Activated CD8-positive, alpha-beta memory T cell treated with anti-CD3 and anti-CD28 coated beads for 4 hours (primary cell): ENCODE results near the gene DSN1.
"Not testable (repeated sequence)": the region's sequence is repeated elsewhere in the genome, so short reads cannot be mapped to it uniquely, and the experiment has no call there.

Source experiments
- DNase-seq, 2 donors: peaks; one replicate each; pipeline ENCODE4 v3.0.0-alpha.2; 2020; ENCODE audit warnings: low read depth in 2 of 2

The DSN1 gene, protein sequence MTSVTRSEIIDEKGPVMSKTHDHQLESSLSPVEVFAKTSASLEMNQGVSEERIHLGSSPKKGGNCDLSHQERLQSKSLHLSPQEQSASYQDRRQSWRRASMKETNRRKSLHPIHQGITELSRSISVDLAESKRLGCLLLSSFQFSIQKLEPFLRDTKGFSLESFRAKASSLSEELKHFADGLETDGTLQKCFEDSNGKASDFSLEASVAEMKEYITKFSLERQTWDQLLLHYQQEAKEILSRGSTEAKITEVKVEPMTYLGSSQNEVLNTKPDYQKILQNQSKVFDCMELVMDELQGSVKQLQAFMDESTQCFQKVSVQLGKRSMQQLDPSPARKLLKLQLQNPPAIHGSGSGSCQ

DNA sequence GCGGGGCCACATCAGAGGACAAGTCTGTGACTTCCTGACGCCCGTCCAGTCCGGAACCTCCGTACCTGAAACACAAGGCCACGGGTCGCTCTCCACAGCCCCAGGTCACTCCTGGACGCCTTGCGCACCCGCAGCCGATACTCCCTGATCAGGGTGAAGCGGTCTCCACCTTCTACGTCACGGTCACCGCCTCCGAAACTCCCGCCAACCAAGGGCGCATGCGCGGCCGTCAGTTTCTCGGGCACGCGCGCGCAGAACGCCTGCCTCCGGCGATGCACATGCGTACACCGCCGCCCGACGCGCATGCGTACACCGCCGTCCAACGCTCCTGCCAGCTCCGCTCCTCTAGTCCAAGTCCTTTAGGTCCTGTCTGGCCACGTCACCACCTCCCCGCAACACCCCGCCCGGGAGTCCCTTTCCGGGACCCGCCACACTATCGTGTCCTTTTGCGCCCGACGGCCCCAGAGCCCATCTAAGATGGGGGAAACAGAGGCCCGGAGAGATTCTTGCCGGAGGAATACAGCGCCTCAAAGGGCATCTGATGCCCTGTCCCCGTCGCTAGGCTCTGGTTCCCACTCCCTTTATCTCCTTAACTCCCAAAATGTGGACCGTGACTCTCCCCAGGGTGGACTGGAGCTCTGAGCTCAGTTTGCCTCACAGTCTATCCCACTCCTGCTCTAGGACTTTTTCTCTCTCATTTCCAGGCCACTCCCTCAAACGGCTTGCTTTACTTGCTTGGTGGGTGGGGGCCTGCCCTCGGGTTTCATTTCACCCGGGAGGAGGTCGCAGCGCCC, at the start of gene DSN1:
TSS of gene DSN1 (minus strand) at position 167 of the 794 bp plus-strand sequence. CDS start 2,305 bp downstream, outside the sequence.
- peak; percentile 94 to 97 for DNase-seq

DNA sequence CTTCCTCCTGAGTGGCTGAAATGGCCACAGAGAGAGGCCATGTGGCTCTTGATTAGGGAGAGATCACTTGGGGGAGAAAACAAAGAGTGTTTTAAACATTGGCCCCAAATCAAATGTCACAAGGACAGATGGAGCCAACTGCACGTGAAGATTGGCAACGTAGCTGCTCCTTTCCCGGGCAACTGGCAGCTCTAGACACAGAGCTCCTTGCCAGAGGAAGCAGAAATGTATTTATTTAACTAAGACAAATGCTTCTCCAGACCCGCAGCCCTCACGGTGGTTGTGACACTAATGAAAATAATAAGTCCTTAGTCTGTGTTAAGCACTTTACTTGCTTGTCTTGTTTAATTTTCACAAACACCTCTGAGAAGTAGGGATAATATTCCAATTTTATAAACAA, 49.6 kb upstream of the DSN1 start:
- no peak for DNase-seq

DNA sequence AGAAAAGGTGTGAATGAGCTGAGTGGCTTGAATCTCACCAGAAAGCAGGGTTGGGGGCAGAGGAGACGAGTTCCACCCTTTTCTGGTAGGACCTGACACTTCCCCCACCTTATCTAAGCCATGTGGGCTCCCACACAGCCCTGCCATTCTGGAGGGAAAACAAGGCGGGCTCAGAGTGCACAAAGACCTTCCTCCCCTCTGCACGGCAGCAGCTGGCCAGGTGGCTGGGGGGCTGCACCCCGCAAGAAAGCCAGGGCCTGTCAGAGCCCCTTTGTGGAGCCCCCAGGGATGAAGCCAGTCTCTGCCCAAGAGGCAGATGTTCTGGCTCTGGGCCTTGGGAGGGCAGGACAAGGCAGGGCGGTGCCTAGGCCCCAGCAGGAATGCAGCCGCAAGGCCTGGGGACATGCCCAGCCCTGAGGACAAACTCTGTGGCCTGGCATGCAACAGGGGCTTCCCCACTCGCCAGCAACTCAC, 48.4 kb upstream of the DSN1 start:
- DNase-seq = no peak

DNA sequence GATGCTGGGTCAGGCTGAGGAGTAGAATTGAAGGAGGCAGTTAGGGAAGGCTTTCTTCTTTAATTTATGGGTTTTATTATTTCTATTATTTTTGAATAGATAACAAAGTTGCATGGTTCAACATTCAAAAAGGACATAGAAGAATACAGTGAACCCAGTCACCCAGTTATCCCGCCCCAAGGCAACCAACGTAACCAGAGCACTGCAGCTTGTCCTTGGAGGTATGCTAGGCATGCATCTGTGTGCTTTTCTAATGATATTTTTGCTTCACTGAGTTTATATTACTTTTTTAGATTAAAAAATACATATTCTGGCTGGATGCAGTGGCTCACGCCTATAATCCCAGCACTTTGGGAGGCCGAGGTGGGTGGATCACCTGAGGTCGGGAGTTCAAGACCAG, 47.4 kb upstream of the DSN1 start:
- no peak for DNase-seq

DNA sequence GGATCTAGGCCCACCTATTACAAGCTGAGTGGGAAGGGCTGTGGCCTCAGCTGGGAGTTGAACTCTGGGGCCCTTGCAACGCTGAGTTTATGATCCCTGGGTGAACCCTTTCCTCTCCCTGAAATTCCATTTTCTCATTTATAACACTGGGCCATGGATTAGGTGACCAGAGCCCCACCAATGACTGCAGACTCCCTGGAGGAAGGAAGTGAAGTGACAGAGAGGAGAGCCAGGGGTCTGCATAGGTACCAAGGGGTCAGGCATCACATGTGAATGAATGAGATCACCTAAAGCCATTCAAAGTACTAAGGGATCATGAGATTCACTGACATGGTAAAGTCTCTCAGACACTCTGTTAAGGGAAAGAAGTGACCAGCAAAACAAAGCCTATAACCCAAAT, 46.5 kb upstream of the DSN1 start:
- DNase-seq = no peak

DNA sequence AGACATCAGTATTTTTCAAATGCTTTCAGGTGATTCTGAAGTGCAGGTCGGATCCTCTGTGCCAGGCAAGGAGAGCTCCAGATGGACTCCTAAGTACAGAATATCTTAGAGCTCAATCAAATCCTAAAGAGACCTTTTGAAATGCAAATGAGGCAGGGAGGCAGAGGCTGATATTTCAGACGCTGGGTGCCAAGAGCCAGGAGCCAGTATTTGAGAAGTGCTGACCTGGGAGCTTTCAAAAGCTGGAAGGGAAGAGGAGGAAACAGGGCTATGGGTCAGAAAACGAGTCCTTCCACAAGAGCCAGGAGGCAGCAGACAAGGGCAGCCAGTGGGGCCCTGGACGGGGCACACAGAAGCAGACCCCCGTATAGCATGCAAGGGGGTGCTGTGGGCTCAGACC, 46.1 kb upstream of the DSN1 start:
- no peak for DNase-seq

DNA sequence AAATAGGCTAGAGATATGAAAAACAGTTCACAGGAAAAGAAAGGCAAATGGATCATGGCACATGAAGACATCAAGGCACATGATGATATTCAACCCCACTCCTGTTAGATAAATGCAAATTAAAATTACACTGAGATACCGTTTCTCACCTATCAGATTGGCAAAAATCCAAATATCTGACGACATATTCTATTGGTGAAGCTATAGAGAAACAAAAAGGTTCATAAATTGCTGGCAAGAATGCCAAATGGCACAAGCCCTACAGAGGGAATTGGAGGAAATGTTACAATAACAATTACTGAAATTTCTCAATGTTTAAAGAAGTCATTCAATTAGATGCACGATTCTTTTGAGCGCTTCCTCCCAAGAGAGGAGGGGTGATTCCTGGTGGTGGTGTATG, 45.3 kb upstream of the DSN1 start:
- no peak for DNase-seq

DNA sequence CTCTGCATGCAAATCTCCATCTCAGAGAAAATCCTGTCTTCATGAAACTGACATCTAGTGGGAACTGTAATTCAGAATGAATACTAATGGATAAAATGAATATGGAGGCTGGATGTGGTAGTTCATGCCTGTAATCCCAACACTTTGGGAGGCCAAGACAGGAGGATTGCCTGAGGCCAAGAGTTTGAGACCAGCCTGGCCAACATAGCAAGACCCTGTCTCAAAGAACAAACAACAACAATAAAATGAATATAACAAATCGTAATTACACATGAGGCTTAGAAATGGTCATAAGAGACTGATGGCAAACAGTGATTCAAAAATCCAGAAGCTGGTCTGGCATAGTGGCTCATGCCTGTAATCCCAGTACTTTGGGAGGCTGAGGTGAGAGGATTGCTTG, 44.6 kb upstream of the DSN1 start:
- no peak for DNase-seq

DNA sequence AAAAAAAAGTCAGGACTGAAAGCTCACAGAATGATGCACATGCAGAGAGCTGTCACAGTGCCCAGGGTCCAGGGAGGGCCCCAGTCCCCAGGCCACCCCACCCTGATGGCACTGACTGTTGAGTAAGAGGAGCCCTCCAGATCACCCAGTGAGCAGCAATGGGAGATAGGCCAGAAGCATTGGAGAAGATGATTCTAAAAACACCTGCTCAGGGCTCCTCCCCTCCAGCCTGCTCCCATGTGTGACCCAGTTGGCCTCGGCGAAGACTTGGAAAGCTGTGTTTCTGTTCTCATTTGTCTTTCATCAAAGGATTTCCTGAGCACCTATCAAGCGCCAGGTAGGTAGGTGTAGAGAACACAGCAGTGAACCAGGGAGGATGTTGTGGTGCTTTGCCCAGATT, 43.9 kb upstream of the DSN1 start:
- DNase-seq = no peak

DNA sequence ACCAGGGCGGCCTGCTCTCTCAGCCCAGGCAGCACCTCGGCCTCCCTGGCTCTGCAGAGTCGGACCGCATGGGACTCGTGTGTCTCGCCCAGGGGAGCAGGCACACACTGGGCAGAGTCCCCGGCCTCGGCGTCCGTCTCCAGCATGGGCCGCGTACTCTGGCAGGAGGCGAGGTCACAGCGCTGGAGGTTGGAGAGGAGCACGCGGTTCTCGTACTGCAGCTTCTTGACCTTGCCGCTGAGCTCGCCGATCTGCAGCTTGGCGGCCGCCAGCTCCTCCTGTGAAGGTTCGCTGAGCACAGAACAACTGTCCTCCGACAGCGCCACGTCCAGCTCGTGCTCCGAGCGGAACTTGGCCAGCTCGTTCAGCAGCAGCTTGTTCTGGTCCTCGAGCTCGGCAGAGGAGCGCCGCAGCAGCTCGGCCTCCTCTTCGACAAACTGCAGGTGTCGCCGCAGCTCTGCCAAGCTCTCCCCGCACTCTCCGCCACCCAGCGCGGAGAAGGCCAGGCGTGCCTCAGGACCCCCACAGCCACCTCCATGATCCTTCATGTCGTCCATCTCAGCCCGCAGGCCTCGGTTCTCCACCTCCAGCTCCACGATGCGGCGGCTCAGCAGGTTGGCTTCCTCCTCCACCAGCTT, 42.0 kb upstream of the DSN1 start:
- DNase-seq = no peak

DNA sequence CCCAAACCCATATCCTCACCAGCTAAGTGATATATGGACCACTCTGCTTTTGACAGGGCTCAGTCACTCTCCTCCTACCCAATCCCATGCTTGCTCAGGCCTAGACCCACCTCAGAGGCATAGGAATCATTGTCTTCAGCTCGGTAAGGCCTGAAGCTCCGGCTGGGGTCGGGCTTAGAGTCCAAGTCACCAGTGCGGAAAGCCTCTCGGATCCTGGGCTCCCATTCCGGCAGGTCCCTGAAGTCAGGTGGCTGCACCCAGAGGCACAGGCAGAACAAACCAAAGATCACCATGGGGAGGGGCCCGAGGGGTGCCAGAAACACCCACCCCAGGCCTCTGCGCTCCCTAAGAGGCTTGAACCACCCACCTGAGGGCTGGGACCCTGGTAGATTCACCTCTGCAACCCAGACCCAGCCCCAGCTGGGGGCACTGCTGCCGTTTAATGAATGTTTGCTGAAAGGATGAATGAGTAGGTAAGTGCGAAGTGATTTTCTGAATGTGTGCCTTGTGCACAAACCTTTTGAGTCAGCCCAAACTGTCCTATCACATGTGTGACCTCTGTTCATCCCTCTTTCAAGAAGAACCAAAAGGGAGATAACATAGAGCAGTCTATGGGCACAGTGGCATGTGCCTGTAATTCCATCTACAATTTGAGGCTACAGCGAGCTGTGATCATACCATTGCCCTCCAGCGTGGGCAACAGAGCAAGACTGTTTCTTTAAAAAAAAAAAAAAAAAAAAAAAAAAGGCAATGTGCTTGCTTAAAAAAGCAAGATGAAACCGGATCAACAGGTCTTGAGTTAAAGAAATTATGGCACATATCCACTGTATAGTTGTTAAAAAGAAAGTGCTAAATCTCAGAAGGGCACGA, 39.3 kb upstream of the DSN1 start:
- no peak for DNase-seq

DNA sequence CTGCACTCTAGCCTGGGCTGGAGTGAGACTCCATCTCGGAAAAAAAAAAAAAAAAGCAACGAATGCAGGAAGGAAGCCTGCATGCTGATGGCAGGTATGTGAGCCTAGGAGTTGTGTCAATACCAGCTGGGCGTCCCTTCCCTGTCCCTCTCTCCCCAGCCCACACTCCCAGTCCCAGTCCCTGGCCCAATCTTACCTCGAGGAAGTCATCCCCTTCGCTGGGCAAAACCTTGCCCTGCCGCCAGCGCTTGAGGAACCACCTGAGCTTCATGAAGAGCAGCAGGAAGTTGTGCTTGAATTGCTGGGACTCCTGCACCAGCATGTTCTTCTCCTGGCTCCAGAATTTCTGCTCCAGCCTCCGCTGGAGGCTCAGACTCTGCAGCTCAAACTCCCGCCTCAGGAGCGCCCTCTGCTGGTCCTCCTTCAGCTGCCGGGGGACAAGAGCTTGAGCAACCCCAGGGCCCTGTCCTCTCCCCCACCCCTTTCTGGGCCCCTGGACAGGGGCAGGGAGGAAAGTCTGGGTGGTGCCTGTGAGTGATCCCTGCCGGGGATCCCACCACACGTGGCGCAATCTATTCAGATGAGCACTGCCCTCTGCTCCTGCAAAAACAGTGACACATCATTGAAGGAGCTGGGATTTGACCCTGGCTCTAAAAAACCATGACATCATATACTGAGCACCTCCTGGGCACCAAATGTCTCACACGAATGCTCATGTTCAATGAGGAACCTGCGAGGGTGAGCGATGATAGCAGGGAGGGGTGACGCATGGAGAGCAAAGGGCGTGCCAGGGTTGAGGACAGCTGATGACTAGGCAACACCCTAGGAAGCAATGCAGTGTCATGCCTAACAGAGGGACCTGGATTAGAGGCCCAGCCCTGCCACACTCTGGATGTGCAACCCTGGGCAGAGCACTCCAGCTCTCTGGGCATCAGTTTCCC, 35.0 kb upstream of the DSN1 start:
- peak; percentile 24 to 27 for DNase-seq

DNA sequence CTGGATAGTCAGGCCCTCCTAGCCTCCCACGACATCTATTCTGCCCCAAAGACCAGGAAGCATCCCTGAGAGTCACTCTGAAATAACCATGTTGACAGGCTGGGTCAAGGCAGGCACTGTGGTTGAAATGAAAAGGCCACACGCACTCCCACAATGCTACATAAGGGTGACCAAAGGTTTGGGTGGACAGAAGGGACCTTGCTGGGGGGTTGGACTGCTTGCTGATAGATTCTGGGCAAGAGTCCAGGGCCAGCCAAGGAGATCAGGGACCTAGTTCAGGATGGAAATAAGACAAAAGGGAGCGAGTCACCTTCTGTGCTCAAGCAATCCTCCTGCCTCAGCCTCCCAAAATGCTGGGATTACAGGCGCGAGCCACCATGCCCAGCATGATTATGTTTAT, 32.5 kb upstream of the DSN1 start:
- no peak for DNase-seq

DNA sequence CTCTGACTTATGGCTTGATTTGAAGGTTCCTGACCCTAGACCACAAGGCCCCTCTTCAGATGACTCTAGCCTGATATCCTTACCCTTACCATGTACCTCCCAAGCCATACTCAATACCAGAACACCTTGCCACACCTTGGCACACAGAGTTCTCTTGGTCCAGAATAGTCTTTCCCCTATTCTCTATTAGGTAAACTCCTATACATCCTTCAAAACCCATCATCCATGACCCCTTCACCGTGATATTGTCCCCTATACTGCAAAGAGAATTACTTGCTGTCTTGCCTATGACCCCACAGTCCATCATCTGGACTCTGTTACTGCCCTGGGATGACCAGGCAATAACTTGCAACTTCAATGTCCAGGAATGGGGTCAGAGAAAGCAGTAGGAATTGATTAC, 31.8 kb upstream of the DSN1 start:
- no peak for DNase-seq

DNA sequence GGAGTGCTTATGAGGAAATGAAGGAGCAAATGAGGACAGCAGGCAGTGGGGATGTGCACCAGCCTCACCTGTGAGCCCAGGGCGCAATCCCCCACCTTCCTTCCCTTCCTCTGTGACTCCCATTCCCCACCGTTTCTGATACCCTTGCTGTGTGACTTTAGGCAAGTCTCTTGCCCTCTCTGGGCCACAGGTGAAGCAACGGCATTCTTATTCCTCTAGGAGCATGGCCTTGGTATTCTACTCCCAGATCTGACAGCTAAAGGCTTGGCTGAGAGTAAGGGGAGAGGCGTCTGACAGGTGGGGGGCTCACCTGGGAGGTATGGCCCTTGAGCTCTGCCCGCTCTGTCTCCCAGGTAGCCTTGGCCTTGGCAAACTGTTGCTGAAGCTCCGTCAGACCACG, 30.9 kb upstream of the DSN1 start:
- DNase-seq = no peak

DNA sequence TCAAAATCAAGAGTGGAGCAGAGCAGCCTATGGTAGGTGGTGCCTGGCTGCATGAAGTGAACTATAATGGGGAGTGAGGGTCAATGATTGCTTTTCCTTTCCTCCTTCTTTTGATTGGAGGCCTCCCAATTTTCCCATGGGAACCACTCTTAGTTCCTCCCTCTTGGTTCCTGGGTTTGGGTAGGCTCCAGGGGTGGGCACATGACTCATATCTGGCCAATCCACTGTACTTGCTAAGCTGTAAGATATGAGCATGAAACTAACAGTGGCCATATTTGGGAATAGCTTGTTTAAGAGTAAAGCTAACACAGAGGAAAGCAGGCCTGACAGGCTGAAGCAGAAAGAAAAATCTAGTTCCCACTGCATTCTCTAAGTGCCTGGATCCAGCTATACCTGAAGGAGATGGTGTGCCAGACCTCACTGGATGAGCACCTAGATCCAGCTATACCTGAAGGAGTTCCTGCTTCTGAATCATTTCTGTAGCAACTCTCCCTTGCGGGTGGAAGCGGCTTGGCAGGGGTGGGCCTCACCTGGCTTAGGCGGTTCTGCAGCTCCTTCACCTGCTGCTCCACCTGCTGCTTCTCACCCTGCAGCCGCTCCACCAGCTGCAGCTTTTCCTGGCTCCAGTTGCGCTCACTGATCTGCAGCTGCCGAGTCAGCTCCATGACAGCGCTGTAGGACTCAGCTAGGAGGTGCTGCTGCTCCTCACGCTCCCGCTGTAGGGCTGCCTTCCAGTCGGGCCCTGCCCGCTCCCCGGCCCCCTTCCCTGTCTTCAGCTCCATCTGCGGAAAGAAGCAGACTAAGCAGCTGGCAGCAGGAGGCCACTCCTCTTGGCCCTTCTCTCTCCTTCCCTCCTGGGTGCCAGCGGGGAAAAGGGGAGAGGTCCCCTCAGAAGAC, 29.0 kb upstream of the DSN1 start:
- no peak for DNase-seq

DNA sequence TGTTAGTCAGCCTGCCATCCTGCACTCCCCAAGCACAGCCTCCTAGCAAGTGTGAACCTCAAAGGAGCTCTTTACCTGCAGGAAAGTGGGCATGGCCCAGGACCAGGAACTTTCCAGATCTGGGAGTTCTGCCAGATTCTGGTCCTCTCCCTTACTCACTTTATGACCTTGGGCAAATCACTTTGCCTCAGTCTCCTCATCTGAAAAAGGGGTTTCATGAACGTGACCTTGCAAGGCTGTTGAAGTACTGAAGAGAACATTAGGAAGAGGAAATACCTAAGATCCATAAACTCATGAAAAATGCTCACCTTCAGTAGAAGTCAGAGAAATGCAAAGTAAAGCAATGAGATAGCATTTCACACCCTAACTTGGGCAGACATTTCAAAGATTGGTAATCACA, 26.8 kb upstream of the DSN1 start:
- DNase-seq = no peak

DNA sequence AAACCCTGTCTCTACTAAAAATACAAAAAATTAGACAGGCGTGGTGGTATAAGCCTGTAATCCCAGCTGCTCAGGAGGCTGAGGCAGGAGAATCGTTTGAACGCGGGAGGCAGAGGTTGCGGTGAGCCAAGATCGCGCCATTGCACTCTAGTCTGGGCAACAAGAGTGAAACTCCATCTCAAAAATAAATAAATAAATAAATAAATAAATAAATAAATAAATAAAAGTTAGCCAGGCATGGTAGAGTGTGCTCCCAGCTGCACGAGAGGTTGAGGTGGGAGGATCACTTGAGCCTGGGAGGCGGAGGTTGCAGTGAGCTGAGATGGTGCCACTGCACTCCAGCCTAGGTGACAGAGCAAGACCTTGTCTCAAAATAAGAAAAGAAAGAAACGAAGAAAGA, 25.8 kb upstream of the DSN1 start:
- not testable (repeated sequence) for DNase-seq

DNA sequence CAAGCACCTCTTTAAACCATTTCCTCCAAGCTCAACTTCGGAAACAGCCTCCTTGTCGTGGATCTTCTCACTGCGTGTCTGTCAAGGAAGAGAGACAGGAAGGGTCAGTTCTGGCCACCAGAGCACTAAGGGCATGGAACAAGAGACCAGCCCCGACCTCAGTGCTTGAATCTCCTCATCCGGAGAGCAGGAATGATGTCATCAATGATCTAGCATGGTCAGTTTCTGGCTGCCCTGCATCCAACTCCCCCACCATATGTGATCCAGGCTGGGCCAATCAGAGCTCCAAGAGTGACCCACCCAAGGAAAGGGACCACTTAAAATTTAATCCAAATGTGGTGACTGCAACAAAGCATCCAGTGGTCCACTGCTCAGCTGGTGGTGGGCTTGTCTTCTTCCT, 23.3 kb upstream of the DSN1 start:
- no peak for DNase-seq

DNA sequence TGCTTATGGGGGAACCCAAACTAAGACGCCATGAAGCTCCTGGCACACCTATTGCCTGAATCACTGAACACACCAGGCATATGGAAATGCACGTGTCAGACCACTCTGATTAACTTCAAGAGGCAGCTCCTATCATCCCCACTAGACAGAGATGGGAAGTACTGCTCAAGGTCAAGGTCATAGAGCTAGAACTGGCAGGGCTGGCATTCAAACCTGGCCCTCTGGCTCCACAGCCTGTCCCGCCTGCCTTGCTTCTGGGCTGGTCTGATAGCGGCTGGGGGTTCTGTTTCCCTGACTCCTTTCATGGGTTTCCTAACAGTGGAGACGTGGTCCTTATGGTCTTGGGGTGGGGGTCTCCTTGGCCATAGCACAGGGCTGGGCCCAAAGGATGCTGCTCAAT, 22.6 kb upstream of the DSN1 start:
- DNase-seq = no peak
